ENCODE data around the gene LATS2. TPM values are rescaled to one million over a fixed set of nuclear protein-coding genes. Genes with fewer than 3 reads are reported as not detected.

LATS2 gene
- total and polyA plus RNA-seq, 11 donors: 7.8 to 35.6 (median 25.8) TPM

- Histone ChIP-seq H3K27ac (peak overlapping the region in 3 of 12 donors; percentile 1 to 77 (median 5)), H3K4me3 (no peak overlapping the region), H3K36me3 (peaks cover 0 to 16% (median 0%) of the 10 kb centered on the region in 9 donors), H3K9me3 (no peaks in the 10 kb centered on the region), H3K4me1 (peaks cover 17 to 94% (median 80%) of the 10 kb centered on the region in 12 donors), H3K27me3 (no peaks in the 10 kb centered on the region)
- intact Hi-C loops (cut with DNase I): loop anchor here in 1 of 10 donors (10.0 kb wide), 1 partner anchor 97 kb away; no protein-coding TSS in a partner anchor
- no peak for ATAC-seq
- DNase-seq: no peak
- WGBS, 4 donors: 72 to 73% (median 73%) methylated on average over 7 to 8 of the region's 8 CpGs
- TF ChIP-seq CTCF (IDR thresholded peaks at IDR 0.05) (no peak), POLR2A (IDR thresholded peaks at IDR 0.05) (no peak)
These were observed 23.7 kb downstream of the LATS2 start for GRCh38 chr13:21037656-21038055.

- intact Hi-C loops (cut with DNase I): loop anchor here in 2 of 10 donors (2.0 to 10.0 kb wide), 2 partner anchors 25 to 99 kb away; partner anchors contain the start of gene LATS2 (in 1 of the 2)
- TF ChIP-seq POLR2A (IDR thresholded peaks at IDR 0.05) (no peak), CTCF (IDR thresholded peaks at IDR 0.05) (no peak)
- Histone ChIP-seq H3K27me3 (no peaks in the 10 kb centered on the region), H3K27ac (peak overlapping the region in 8 of 12 donors; percentile 2 to 87 (median 74)), H3K4me3 (no peak overlapping the region), H3K36me3 (peaks cover 0 to 6% (median 0%) of the 10 kb centered on the region in 9 donors), H3K4me1 (peaks cover 17 to 95% (median 80%) of the 10 kb centered on the region in 12 donors), H3K9me3 (no peaks in the 10 kb centered on the region)
- ATAC-seq: no peak
- no peak for DNase-seq
- 57 to 73% (median 68%) methylated on average over 5 of the region's 5 CpGs for WGBS, 4 donors
These were observed 25.9 kb downstream of the LATS2 start for GRCh38 chr13:21035498-21035897.

GRCh38 chr13:21034603-21035191, 26.7 kb downstream of the LATS2 start:
- H3K9me3 ChIP-seq: no peaks in the 10 kb centered on the region
- intact Hi-C loops (cut with DNase I): loop anchor here in 2 of 10 donors (2.0 to 10.0 kb wide), 2 partner anchors 26 to 100 kb away; partner anchors contain the start of gene LATS2 (in 1 of the 2)
- no peak overlapping the region for H3K4me3 ChIP-seq
- H3K4me1 ChIP-seq: peaks cover 17 to 87% (median 72%) of the 10 kb centered on the region in 12 donors
- H3K27me3 ChIP-seq: no peaks in the 10 kb centered on the region
- no peak for TF ChIP-seq POLR2A (IDR thresholded peaks at IDR 0.05)
- peak in 11 of 12 donors; percentile 9 to 65 (median 45) for TF ChIP-seq CTCF (IDR thresholded peaks at IDR 0.05)
- H3K36me3 ChIP-seq: peaks cover 0 to 3% (median 0%) of the 10 kb centered on the region in 9 donors
- H3K27ac ChIP-seq: peak overlapping the region; percentile 2 to 87 (median 76)
- DNase-seq (peak in 3 of 5 donors; percentile 51 to 57 (median 52)), ATAC-seq (peak; percentile 53 to 79 (median 66))
- 27 to 42% (median 35%) methylated on average over 8 of the region's 8 CpGs for WGBS, 4 donors

- DNase-seq (no peak), ATAC-seq (peak; percentile 21 to 43 (median 36))
- 25 to 44% (median 39%) methylated on average over 12 to 13 of the region's 13 CpGs for WGBS, 4 donors
- Histone ChIP-seq H3K9me3 (no peaks in the 10 kb centered on the region), H3K36me3 (no peaks in the 10 kb centered on the region), H3K27ac (peak overlapping the region; percentile 44 to 87 (median 78)), H3K4me1 (peaks cover 17 to 80% (median 65%) of the 10 kb centered on the region in 12 donors), H3K27me3 (no peaks in the 10 kb centered on the region), H3K4me3 (no peak overlapping the region)
- intact Hi-C loops (cut with DNase I): loop anchor here in 2 of 10 donors (2.0 to 10.0 kb wide), 2 partner anchors 27 to 101 kb away; partner anchors contain the start of gene LATS2 (in 1 of the 2)
- no peak for TF ChIP-seq POLR2A (IDR thresholded peaks at IDR 0.05)
- no peak for TF ChIP-seq CTCF (IDR thresholded peaks at IDR 0.05)
These were observed 27.4 kb downstream of the LATS2 start for GRCh38 chr13:21033856-21034602.
